Measurements from ENCODE around the gene TENM4. TPM values are rescaled to one million over a fixed set of nuclear protein-coding genes. Genes with fewer than 3 reads are reported as not detected.

TENM4 gene
- polyA plus RNA-seq, 3 donors, result 0.31 to 1.7 TPM; not detected in 1

- H3K9me3 ChIP-seq (replicated peaks in 1 of 2; ENCODE audit: control insufficient read depth in 1 of 2, insufficient read depth in 1 of 2, low read length in 2 of 2), result no peaks in the 10 kb centered on the region
- no peaks in the 10 kb centered on the region for H3K36me3 ChIP-seq (replicated peaks in 1 of 2; ENCODE audit: control insufficient read depth in 1 of 2, insufficient read depth in 2 of 2, low read length in 2 of 2)
- no peak overlapping the region for H3K4me2 ChIP-seq (replicated peaks; ENCODE audit: extremely low read depth, low read length, poor library complexity, severe bottlenecking)
- H3K27ac ChIP-seq (ENCODE audit: low read depth in 1 of 2, low read length in 2 of 2), result no peak overlapping the region
- no peaks in the 10 kb centered on the region for H4K20me1 ChIP-seq (ENCODE audit: insufficient read depth, low read length)
- H2AFZ ChIP-seq (ENCODE audit: insufficient read depth, low read depth, low read length, poor library complexity, severe bottlenecking), result no peak overlapping the region
- intact Hi-C loops (cut with micrococcal nuclease), result no loop called here
- no peaks in the 10 kb centered on the region for H3K4me1 ChIP-seq (ENCODE audit: control insufficient read depth in 1 of 2, insufficient read depth in 2 of 2, low read length in 2 of 2)
- no peaks in the 10 kb centered on the region for H3K36me3 Mint-ChIP-seq
- H3K4me3 Mint-ChIP-seq, result no peak overlapping the region
- no peak for DNase-seq
- peaks cover 0 to 7% of the 10 kb centered on the region in 2 donors for H3K27me3 ChIP-seq (ENCODE audit: control insufficient read depth in 2 of 2, insufficient read depth in 2 of 2, low read length in 2 of 2)
- no peak for TF ChIP-seq CTCF (IDR thresholded peaks at IDR 0.05)
- H3K27me3 Mint-ChIP-seq (ENCODE audit: low read depth in 3 of 3), result peaks cover 3 to 6% (median 3%) of the 10 kb centered on the region in 3 donors
- no peak overlapping the region for H3K27ac Mint-ChIP-seq
- no peak overlapping the region for H3K4me3 ChIP-seq (replicated peaks in 1 of 3; ENCODE audit: low read depth in 2 of 3, low read length in 3 of 3)
- H3K79me2 ChIP-seq (ENCODE audit: insufficient read depth, low read length), result no peaks in the 10 kb centered on the region
- no peaks in the 10 kb centered on the region for H3K4me1 Mint-ChIP-seq
- no peak overlapping the region for H3K9ac ChIP-seq (ENCODE audit: insufficient read depth, low read length, poor library complexity, severe bottlenecking)
- peaks cover 0 to 2% (median 0%) of the 10 kb centered on the region in 7 donors for H3K9me3 Mint-ChIP-seq
- WGBS (ENCODE audit: insufficient coverage), result no CpG with 5 or more reads among the region's 2 CpGs
Measured at GRCh38 chr11:79333355-79333754, 107.5 kb downstream of the TENM4 start.

DNA sequence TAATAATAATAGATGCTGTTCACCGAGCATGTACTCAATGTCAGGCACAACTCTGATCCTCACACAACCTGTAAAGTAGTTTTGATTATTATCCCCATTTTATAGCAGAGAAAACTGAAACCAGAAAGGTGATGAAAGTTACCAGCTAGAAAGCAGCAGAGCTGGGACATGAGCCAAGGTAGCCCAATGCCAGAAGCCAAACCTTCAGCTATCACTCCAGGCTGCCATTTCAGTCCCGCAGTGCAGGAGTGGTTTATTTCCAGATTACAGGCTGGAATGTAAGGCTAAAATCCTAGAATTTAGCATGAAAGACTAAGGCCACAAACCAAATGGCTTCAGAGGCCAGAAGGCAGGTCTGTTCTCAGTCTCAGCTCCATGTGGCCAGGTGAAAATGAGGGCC, 108.8 kb downstream of the TENM4 start:
- Histone ChIP-seq H3K4me1 (ENCODE audit: control insufficient read depth in 1 of 2, insufficient read depth in 2 of 2, low read length in 2 of 2) (no peaks in the 10 kb centered on the region), H3K4me3 (replicated peaks in 1 of 3; ENCODE audit: low read depth in 2 of 3, low read length in 3 of 3) (no peak overlapping the region), H4K20me1 (ENCODE audit: insufficient read depth, low read length) (no peaks in the 10 kb centered on the region), H3K36me3 (replicated peaks in 1 of 2; ENCODE audit: control insufficient read depth in 1 of 2, insufficient read depth in 2 of 2, low read length in 2 of 2) (no peaks in the 10 kb centered on the region), H3K9me3 (replicated peaks in 1 of 2; ENCODE audit: control insufficient read depth in 1 of 2, insufficient read depth in 1 of 2, low read length in 2 of 2) (no peaks in the 10 kb centered on the region), H2AFZ (ENCODE audit: insufficient read depth, low read depth, low read length, poor library complexity, severe bottlenecking) (no peak overlapping the region), H3K79me2 (ENCODE audit: insufficient read depth, low read length) (no peaks in the 10 kb centered on the region), H3K9ac (ENCODE audit: insufficient read depth, low read length, poor library complexity, severe bottlenecking) (no peak overlapping the region), H3K27me3 (ENCODE audit: control insufficient read depth in 2 of 2, insufficient read depth in 2 of 2, low read length in 2 of 2) (peaks cover 0 to 7% of the 10 kb centered on the region in 2 donors), H3K27ac (ENCODE audit: low read depth in 1 of 2, low read length in 2 of 2) (no peak overlapping the region), H3K4me2 (replicated peaks; ENCODE audit: extremely low read depth, low read length, poor library complexity, severe bottlenecking) (no peak overlapping the region)
- intact Hi-C loops (cut with micrococcal nuclease), result no loop called here
- Mint-ChIP-seq H3K27me3 (ENCODE audit: low read depth in 3 of 3) (peaks cover 3 to 6% (median 3%) of the 10 kb centered on the region in 3 donors), H3K27ac (no peak overlapping the region), H3K4me3 (no peak overlapping the region), H3K36me3 (no peaks in the 10 kb centered on the region), H3K4me1 (no peaks in the 10 kb centered on the region), H3K9me3 (peaks cover 0 to 2% (median 0%) of the 10 kb centered on the region in 7 donors)
- 13% methylated on average over 1 of the region's 2 CpGs for WGBS (ENCODE audit: insufficient coverage)
- DNase-seq, result no peak
- TF ChIP-seq CTCF (IDR thresholded peaks at IDR 0.05), result no peak

Data from CD14-positive monocyte (primary cell).